Gastroesophageal sphincter (tissue), 3 donors: ENCODE measurements around the gene TM9SF3.

ENCODE experiments used
- CTCF ChIP-seq, 4 experiments: fragments of 200-600 bp in 2 of 4; fragments of 450-650 bp in 2 of 4; sonication (generic) in 1 of 4; IDR thresholded peaks; one replicate each; pipeline ENCODE4 v1.5.1; 2017 to 2019; ENCODE audit warnings: antibody characterized with exemption in 4 of 4, mild to moderate bottlenecking in 2 of 4, moderate library complexity in 2 of 4
- EP300 ChIP-seq: sonication (generic); formaldehyde crosslinking; IDR thresholded peaks from one replicate; pipeline ENCODE4 v1.6.1; 2017; ENCODE audit warnings: antibody characterized with exemption, mild to moderate bottlenecking
- POLR2A ChIP-seq, 2 donors: fragments of 450-650 bp; IDR thresholded peaks; one replicate each; pipeline ENCODE4 v1.6.1; 2017; ENCODE audit warnings: antibody characterized with exemption in 2 of 2, mild to moderate bottlenecking in 2 of 2, moderate library complexity in 1 of 2
- POLR2AphosphoS5 ChIP-seq: sonication (generic); formaldehyde crosslinking; IDR thresholded peaks from one replicate; pipeline ENCODE4 v1.6.1; 2017; ENCODE audit warnings: antibody characterized with exemption

GRCh38 chr10:96473866-96474265 is 112.9 kb downstream of the TM9SF3 start:
- no peak for TF ChIP-seq CTCF (IDR thresholded peaks at IDR 0.05)
- no peak for TF ChIP-seq POLR2AphosphoS5
- no peak for TF ChIP-seq POLR2A (IDR thresholded peaks at IDR 0.05)
- no peak for TF ChIP-seq EP300
